Bronchus fibroblast of lung (primary cell): ENCODE measurements around the gene DENND2A. TPM values are rescaled to one million over a fixed set of nuclear protein-coding genes. Genes with fewer than 3 reads are reported as not detected.

Experiments used
- total RNA-seq: library from RNA; depleted of rRNA; stranded (reverse); fragments of >200 nt; gene quantifications from 2 replicates; pipeline ENCODE4 v1.2.3, GENCODE V29; 2015

The DENND2A gene, protein sequence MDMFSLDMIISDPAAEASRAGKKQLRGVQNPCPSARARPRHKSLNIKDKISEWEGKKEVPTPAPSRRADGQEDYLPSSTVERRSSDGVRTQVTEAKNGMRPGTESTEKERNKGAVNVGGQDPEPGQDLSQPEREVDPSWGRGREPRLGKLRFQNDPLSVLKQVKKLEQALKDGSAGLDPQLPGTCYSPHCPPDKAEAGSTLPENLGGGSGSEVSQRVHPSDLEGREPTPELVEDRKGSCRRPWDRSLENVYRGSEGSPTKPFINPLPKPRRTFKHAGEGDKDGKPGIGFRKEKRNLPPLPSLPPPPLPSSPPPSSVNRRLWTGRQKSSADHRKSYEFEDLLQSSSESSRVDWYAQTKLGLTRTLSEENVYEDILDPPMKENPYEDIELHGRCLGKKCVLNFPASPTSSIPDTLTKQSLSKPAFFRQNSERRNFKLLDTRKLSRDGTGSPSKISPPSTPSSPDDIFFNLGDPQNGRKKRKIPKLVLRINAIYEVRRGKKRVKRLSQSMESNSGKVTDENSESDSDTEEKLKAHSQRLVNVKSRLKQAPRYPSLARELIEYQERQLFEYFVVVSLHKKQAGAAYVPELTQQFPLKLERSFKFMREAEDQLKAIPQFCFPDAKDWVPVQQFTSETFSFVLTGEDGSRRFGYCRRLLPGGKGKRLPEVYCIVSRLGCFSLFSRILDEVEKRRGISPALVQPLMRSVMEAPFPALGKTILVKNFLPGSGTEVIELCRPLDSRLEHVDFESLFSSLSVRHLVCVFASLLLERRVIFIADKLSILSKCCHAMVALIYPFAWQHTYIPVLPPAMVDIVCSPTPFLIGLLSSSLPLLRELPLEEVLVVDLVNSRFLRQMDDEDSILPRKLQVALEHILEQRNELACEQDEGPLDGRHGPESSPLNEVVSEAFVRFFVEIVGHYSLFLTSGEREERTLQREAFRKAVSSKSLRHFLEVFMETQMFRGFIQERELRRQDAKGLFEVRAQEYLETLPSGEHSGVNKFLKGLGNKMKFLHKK
- total RNA-seq: 3.2 and 4.3 TPM in 2 replicates

DNA sequence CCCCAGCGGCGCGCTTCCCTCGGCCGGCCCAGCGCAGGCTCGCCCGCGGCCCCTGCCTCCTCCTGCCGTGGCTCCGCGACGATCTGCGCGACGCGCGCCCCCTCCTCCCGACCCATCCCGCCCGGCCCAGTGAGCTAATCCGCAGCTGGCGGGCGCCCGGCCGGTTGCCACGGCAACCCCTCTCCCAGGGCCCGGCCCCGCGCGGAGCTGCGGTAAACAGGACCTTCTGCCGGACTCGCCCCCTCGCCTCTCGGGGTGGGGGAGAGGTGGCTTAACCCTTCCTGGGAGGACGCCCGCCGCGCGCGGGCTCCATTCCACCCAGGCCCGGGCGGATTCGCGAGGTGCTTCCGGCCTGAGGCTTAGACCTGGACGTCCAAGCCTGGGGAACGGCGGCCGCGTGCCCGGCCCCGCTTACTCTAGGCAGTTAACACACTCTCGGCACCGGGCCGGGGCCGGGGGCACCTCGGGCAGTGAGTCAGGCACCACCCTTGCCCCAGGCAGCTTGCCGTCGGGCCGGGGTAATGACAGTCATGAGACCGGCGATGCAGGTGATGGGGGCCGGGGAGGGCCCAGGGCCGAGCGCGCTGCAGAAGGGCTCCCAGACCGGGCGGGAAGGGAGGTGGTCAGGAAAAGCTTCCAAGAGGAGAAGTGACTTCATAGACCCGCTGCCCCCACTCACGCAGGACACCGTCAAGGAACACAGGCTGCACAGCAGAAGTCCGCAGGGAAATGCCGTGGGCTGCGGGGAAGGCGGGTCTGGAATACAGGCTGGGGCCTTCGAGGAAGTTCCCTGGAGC, at the start of gene DENND2A:
Gene DENND2A (minus strand): TSS at position 87 of the 797 bp plus-strand sequence. CDS start 38,416 bp downstream, outside the sequence.

DNA sequence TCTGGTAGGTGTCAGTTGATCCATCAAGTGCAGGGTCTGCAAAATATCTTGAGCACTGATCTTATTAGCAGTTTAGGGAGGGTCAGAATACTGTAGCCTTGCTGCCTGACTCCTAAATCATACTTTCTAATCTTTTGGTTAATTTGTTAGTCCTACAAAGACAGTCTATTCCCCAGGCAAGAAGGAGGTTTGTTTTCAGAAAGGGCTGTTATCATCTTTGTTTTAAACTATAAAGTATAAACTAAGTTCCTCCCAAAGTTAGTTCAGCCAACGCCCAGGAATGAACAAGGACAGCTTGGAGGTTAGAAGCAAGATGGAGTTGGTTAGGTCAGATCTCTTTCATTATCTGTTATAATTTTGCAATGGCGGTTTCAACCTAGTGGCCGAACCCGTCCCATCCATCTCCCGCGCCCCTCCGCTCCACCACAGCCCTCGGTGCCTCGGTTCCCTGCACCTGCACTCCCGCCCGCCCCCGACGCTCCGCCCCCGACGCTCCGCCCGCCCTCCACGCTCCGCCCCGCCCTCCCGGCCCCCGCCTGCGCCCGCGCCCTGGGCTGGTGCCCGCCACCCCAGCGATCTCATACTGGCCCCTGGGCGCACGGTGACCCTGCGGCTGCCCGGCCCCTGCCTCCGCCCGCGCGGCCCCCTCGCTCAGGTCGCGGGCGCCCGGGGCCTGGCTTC, 31.9 kb upstream of the DENND2A start, which contains the start of gene ADCK2:
Gene ADCK2 (plus strand): TSS at position 564 of the 681 bp plus-strand sequence. CDS start 386 bp downstream, outside the sequence.

DNA sequence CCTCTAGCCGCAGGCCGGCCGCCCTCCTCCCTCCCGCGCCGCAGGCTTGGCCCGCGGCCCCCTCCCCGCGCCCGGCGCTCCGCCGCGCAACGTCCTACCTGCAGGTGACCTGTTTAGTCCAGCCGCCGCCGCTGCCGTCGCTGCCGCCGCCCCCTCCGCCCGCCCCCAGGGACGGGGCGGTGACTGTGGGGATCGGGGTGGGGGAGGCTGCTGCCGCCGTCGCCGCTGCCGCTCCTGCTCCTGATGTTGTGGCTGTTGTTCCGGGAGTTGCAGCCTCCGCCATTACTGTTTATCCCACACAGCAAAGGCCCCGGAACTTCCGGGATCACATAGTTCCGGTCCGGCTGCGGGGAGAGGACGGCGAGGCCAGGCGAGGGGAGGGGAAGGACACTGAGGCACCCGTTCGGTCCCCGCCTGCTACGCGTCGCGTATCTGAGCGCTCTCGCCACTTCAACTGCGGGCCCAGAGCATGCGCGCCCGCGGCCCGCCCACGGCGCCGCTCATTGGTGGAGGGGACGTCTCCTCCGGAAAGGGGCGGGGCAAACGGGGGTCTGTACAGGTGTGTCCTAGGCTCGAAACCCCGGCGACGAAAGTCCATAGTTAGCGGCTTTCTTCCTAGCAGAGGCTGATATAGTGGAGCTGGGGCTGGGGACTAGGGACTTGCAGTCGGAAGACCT, 161.4 kb downstream of the DENND2A start, which contains the start of gene MKRN1:
Gene MKRN1 (minus strand): TSS at position 444 of the 677 bp plus-strand sequence. CDS start 161 bp downstream, at position 283.

Other genes starting within 250 kb of the DENND2A start
- 23.2 and 29.1 TPM in 2 replicates for gene SLC37A3, start 242.3 kb downstream of the DENND2A start, total RNA-seq
- not detected in 2 replicates for gene RAB19, start 236.8 kb downstream of the DENND2A start, total RNA-seq
- gene MKRN1, start 161.3 kb downstream of the DENND2A start, total RNA-seq: 38.4 and 38.7 TPM in 2 replicates
- 14.4 and 16.1 TPM in 2 replicates for gene ADCK2, start 32.1 kb upstream of the DENND2A start, total RNA-seq
- 412 and 426 TPM in 2 replicates for gene NDUFB2, start 55.9 kb upstream of the DENND2A start, total RNA-seq